Middle frontal gyrus (tissue), 1 donor: Measurements from ENCODE around the gene MYH9.
"Not testable (repeated sequence)": the region's sequence is repeated elsewhere in the genome, so short reads cannot be mapped to it uniquely, and the experiment has no call there.

Source experiments
- DNase-seq: peaks from one replicate; pipeline ENCODE4 v3.0.0-alpha.2; 2015; ENCODE audit warnings: low spot score; ENCODE audit errors: extremely low spot score

Gene MYH9

GRCh38 chr22:36415415-36416168 is 27.8 kb upstream of the MYH9 start:
- DNase-seq: no peak

- no peak for DNase-seq
Measured at GRCh38 chr22:36413022-36413775, 25.4 kb upstream of the MYH9 start.

GRCh38 chr22:36411589-36412258 is 24.0 kb upstream of the MYH9 start:
- no peak for DNase-seq

- DNase-seq: peak; percentile 35
Measured at GRCh38 chr22:36409911-36410756, 22.4 kb upstream of the MYH9 start.

GRCh38 chr22:36409554-36409910 is 21.8 kb upstream of the MYH9 start:
- not testable (repeated sequence) for DNase-seq

- DNase-seq: no peak
Measured at GRCh38 chr22:36409056-36409455, 21.3 kb upstream of the MYH9 start.

- no peak for DNase-seq
Measured at GRCh38 chr22:36406721-36407120, 19.0 kb upstream of the MYH9 start.

GRCh38 chr22:36405671-36406538 is 18.1 kb upstream of the MYH9 start:
- DNase-seq: no peak

GRCh38 chr22:36405221-36405661 is 17.5 kb upstream of the MYH9 start:
- DNase-seq: no peak

GRCh38 chr22:36404446-36404845 is 16.7 kb upstream of the MYH9 start:
- DNase-seq: no peak

GRCh38 chr22:36399472-36399778 is 11.7 kb upstream of the MYH9 start:
- no peak for DNase-seq

- no peak for DNase-seq
Measured at GRCh38 chr22:36398601-36399471, 11.1 kb upstream of the MYH9 start.

- DNase-seq: no peak
Measured at GRCh38 chr22:36397131-36398093, 9.6 kb upstream of the MYH9 start.

- no peak for DNase-seq
Measured at GRCh38 chr22:36395915-36396314, 8.1 kb upstream of the MYH9 start.

GRCh38 chr22:36395055-36395849 is 7.5 kb upstream of the MYH9 start:
- DNase-seq: no peak

GRCh38 chr22:36391638-36392037 is 3.9 kb upstream of the MYH9 start:
- no peak for DNase-seq

GRCh38 chr22:36389122-36389521 is 1.4 kb upstream of the MYH9 start:
- not testable (repeated sequence) for DNase-seq

- DNase-seq: no peak
Measured at GRCh38 chr22:36387709-36387958, 133 bp downstream of the MYH9 start.
